ENCODE data around the gene SMIM32. TPM values are rescaled to one million over a fixed set of nuclear protein-coding genes. Genes with fewer than 3 reads are reported as not detected.

SMIM32 gene
- total RNA-seq, 1 donor from 2014 or later, result not detected

DNA sequence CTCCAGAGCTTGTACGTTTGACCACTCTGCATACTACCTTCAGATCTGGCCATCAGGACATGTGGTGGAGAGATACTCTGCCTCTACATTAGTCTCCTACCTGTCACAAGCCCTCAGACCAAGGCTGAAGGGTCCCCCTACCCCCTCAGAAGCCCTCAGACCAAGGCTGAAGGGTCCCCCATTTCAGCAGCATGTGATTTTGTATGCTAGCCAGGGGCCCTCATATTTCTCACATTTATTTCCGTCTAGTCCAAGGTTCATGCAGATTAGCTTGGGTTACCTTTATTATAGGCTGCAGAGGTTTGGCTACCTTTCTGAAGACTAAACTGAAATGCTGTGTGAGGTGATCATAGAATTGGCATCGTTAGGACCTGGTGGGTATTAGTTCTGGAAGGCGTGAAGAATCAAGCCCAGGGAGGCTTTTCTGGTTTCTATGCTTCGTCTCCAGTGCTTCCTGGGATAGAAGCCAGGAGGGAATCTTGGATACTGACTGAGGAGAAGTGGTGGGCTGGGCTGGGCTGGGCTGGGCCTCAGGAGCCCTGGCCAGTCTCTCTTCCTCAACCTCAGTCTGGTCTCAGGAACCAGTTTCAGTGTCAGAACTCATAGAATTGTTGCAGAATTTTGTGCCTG is 2.8 kb downstream of the SMIM32 start:
- intact Hi-C loops (cut with micrococcal nuclease), result no loop called here

DNA sequence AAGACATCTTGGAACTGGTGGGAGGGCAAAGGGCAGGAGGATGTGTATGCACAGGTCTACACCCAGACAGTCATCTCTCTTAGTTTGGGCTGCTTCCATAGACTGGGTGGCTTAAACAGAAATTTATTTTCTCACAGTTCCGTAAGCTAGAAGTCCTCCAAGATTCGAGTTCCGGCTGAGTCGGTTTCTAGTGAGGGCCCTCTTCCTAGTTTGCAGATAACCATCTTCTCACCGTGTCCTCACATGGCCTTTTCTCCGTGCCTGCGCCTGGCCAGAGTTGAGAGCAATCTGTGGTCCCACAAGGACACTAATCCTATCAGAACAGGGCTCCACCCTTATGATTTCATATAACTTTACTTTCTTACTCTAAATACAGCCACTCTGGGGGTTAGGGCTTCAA is 4.1 kb downstream of the SMIM32 start:
- intact Hi-C loops (cut with micrococcal nuclease), result no loop called here

DNA sequence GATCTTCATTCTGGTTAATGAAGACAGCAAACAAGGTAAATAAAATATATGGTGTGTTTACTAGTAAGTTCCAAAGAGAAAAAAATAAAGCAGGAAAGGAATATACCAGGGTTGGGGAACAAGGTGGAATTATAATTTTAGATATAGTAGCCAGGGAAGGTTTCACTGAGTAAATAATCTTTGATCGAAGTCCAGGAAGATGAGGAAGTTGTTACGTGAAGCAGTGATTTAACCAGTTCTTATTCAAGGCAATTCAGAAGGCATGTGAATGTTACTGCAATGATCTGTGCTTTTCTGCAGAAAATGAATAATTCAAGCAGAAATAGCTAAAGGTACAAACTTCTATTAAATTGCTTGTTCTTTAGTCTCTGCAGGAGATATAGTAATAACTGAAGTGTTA is 6.2 kb downstream of the SMIM32 start:
- intact Hi-C loops (cut with micrococcal nuclease), result no loop called here

DNA sequence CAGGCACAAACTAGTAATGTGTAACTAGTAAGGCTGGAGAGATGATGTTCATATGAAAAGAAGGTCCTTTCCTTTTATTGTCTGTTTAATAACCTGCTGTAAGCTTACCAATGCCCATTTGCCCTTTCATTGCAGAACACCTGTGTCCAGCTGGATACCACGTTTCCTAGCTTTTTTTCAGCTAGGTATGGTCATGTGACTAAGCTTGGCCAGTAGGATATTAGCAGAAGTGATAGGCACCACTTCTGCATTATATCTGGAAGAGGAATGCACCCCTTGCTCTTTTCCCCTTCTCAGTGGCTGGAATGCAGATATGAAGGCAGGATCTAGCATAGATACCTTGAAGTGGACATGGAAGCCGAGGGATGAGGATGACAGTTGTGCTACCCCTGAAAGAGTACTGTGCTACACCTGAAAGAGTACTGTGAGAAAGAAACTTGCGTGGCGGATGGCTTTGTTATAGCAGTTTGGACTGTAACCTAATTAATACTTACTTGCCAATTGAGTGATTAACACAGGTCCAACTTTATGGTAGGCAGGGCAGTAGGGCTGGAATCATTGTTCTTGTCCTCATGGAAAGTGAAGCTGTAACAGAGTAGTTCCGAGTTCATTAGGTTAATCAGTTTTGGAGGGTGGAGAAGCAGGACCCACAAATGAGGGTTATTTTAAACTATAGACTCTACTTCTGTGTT is 6.8 kb downstream of the SMIM32 start:
- intact Hi-C loops (cut with micrococcal nuclease), result no loop called here

DNA sequence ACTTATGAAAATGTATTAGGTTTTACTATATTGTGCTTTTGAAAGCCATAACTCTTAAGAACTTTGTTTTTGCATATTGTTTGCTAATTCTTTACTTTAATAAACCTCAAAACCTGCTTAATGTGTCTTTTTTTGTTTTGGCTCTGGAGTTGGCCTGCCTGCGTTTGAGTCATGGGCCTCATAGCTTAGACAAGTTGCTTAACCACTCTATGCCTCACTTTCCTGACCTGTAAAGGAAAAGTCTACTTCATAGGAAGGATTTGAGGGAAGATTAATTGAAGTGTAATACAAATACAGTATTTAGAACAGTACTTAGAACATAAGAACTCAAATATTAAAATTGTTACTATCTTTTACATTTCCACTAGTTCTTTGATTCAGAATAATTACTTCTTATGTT is 10.3 kb downstream of the SMIM32 start:
- intact Hi-C loops (cut with micrococcal nuclease), result no loop called here

DNA sequence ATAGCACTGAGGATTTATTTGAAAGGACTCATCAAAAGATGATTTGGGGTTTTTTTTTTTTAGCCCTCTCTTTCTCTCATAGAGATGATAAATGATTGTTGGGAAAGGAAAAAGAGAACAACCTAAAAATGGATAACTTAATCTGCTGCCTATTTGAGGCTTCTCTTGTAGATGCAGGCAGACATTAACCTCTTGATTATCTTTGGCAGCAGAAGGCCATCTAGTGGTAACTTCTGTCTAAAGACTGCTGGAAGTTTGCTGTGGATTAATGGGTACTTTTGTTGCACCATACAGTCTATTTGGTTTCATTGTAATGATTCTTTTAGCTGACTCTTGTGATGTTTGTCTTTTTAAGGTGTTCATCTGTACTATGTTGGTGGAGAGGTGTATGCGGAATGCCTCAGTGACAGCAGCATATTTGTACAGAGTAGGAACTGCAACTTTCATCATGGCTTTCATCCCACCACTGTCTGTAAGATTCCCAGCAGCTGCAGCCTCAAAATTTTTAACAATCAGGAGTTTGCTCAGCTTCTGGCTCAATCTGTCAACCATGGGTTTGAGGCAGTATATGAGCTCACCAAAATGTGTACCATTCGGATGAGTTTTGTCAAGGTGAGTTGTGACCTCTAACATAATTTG is 18.8 kb downstream of the SMIM32 start:
- intact Hi-C loops (cut with micrococcal nuclease), result loop anchor here (1.0 to 2.0 kb wide), 2 partner anchors 229 to 287 kb away; no protein-coding TSS in a partner anchor

DNA sequence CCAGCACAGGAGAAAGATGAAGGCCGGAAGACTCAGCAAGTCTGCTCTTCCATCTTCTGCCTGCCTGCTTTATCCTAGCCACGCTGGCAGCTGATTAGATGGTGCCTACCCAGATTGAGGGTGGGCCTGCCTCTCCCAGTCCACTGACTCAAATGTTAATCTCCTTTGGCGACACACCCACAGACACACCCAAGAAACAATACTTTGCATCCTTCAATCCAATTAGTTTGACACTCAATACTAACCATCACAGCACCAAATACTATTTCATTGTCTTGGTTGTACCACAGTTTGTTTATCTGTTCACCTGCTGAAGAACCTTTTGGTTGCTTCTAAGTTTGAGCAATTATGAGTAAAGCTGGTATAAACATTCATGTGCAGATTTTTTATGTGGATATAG is 23.7 kb downstream of the SMIM32 start:
- intact Hi-C loops (cut with micrococcal nuclease), result no loop called here

DNA sequence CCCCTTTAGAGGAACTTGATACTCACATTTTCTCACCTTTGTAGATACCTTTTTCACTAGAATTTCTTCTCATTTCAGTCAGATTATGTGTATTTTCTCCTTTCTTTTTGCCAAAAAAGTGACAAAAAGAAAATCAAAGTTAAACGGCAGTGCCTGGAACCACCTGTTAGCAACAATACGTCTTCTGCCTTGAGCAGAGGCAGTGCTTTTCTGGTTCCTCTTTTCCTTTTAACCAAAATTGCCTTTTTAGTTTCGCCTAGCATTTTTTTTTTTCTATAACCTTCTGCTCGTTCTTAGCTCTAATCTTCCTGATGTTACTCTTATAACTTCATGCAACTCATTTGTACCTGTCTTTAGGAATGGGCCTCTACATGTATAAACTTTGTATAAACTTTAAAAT is 26.1 kb downstream of the SMIM32 start:
- intact Hi-C loops (cut with micrococcal nuclease), result no loop called here

DNA sequence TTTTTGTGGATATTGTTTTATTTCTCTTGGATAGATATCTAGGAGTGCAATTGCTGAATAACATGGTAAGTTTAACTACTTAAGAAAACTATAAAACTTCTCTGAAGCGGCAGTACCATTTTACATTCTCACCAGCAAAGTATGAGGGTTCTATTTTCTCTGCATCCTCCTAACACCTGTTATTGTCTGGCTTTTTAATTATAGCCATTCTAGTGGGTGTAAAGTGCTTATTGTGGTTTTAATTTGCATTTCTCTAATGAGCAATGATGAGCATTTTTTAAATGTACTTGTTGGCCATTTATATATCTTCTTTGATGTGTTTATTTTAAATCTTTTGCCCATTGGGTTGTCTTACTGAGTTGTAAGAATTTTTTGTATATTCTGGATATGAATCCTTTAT is 28.7 kb downstream of the SMIM32 start:
- intact Hi-C loops (cut with micrococcal nuclease), result no loop called here

DNA sequence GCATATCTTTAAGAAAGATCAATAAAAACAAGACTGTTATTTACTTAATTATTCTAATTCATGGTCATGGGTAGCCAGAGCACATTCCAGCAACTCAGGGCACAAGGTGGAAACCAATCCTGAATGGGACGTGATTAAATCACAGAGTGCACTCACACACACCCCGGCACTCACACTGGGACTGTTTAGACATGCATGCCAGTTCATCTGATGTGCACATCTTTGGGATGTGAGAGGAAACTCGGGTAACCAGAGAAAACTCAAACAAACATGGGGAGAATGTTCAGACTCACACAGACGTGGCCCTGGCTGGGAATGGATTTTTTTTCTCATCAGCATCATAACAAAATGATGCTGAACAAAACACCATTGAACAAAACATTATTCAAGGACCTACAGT is 31.0 kb downstream of the SMIM32 start:
- intact Hi-C loops (cut with micrococcal nuclease), result no loop called here

DNA sequence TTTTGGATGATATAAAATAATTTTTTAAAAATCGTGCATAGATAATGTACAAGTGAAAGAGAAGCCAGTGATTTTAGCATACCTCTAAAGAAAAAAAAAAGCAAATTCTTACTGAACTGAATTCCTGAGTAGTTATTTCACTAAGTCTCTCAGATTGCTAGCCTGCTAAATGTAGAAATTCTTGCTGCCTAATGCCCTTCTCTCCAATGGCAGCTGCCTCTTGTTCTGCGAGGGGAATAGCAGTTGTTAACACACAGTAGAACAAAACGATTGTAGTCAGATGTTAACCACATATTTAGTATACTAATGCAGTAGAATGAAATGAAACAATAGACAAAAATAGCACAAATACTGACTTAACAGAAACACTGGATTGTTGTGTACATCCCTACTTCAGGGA is 33.5 kb downstream of the SMIM32 start:
- intact Hi-C loops (cut with micrococcal nuclease), result no loop called here

DNA sequence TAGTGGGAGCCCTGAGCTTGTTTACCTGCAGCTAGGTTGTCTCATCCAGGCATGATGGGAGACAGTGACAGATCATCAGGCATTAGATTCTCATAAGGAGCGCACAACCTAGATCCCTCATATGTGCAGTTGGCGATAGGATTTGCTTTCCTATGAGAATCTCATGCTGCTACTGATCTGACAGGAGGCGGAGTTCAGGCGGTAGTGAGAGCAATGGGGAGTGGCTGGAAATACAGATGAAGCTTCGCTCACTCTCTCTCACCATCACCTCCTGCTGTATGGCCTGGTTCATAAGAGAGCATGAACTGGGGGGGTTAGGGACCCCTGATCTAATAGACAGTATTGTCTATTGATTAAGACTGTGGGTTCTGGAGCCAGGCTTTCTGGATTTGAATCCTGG is 35.4 kb downstream of the SMIM32 start:
- intact Hi-C loops (cut with micrococcal nuclease), result no loop called here

DNA sequence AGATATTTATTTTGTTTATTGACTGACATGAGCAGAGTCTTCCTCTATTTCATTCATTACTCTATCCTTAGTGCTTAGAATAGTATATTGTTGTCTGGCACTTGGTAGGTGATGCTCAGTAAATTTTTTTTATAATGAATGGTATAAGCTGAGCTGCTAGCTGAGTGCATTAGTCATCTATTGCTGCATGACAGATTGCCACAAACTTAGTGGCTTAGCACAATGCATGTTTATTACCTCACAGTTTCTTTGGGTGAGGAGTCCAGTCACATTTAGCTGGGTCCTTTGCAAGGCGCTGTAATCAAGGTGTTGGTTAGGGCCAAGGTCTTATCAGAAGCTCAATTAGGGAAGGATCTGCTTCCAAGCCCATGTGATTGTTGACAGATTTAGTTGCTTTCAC is 37.2 kb downstream of the SMIM32 start:
- intact Hi-C loops (cut with micrococcal nuclease), result no loop called here

DNA sequence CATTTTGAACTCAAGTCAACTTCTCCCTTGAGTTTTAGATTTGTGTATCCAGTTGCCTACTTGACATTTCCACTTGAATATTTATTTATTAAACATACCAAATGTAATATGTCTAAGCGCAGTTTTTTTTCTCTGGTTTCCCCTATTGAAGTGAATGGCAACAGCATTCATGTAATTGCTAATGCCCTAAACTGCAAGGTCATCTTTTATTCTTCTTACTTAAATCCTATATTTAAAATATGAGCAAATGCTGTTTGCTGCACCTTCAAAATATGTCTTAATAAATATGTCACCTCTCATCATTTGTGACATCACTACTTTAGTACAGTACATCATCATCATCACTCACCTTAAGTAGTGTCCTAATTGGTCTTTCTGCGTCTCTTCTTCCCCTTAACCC is 37.9 kb downstream of the SMIM32 start:
- intact Hi-C loops (cut with micrococcal nuclease), result no loop called here

DNA sequence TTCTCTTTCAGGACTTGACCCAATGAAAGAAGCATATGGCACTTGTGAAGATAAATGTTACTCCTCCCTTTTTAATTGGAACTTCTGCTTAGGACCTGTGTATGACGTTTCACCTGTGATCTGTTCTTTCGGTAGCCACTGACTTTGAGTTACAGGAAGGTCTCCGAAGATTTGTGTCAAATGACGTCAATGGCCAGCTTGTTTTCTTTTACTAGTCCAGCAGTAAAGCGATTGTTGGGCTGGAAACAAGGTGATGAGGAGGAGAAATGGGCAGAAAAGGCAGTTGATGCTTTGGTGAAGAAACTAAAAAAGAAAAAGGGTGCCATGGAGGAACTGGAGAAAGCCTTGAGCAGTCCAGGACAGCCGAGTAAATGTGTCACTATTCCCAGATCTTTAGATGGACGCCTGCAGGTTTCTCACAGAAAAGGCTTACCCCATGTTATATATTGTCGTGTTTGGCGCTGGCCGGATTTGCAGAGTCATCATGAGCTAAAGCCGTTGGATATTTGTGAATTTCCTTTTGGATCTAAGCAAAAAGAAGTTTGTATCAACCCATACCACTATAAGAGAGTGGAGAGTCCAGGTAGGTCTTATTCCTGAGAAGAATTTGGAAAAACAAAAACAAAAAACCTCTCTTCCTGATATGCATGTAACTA is 39.3 kb downstream of the SMIM32 start:
- intact Hi-C loops (cut with micrococcal nuclease), result no loop called here

DNA sequence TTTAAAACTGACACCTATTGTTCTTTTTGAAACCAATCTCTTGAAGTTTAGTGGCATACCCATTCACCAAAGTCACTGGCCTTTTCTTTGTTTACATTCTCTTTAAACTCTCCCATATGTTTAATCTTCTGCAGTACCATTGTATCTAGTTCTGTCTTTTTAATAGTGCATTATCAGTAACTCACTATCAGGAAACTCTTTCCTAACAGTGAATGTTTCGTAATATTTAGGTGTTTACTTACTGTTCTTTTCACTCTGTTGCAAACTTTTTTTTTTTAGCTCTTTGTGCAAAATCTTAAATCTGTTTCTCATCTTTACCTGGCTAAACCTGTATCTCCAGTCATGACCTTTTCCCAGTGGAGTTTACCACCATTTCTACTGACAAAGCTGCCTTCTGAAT is 43.1 kb downstream of the SMIM32 start:
- intact Hi-C loops (cut with micrococcal nuclease), result no loop called here

DNA sequence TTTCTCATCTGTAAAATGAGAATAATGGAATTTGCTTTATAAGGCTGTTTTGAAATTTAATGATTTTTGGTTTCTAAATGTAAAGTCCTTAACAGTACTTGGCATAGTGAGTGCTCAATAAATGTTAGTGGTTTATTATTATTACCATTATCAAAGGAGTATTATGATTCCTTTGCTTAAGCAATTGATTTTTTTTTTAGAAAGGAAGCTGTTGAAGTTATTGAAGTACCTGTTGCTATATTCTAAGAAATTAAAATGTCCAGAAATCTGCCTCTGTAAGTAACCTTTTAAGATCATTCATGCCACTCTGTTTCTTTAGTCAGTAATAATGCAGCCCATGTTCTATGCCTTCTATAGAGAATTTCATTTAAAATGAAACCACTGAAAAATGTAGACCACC is 45.3 kb downstream of the SMIM32 start:
- intact Hi-C loops (cut with micrococcal nuclease), result no loop called here

DNA sequence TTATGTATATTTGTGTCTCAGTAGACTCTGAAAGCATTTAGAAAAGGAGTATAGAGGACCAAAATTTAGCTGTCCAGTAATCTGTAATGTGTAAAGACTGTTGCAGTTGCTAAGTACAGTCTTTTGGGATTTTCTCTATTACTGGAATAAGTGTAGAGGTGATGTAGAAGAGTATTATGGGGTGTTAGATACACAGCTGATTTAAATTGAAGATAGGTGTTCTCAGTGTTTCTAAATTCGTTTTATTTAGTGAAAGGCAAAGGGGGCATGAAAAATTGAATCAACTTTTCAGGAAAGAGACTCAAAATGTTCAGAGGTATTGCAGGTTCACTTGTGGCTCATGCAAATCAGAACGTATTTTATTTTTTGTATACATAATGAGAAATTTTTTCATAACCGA is 46.8 kb downstream of the SMIM32 start:
- intact Hi-C loops (cut with micrococcal nuclease), result no loop called here

DNA sequence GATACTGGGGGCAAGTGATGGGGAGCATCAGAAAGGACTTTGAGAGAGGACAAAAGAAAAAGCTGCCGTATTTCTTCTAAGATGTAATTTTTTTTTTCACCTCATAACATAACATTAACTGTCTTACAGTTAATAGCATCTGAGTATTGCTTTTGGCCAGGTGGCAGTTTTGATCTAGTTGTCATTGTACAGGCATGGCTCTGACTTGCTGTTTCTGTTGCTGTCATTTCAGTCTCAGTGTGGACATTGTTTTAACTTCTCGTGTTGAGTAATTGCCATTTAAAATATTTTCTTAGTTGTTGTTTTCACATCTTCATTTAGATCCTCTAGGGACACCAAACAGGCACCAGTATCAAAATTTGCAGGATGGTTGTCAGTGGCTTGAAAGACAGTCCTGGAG is 47.9 kb downstream of the SMIM32 start:
- intact Hi-C loops (cut with micrococcal nuclease), result no loop called here

DNA sequence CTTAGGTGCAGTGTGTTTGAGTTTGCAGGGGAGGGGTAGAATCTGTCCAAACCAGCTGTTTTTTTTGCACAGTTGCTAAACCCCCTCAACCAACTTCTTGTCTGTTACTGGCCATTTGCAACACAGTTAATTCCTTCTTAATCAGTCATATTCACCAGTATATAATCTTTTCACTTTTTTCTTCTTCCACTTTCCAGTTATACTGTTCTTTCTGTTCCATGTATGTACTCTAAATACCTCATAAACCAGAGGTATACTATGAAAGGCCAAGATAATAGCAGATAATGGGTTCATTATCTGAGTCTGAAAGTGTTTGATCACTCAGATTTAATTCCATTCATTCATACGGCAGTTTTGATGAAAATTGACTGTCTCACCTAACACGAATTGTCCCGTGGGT is 49.2 kb downstream of the SMIM32 start:
- intact Hi-C loops (cut with micrococcal nuclease), result no loop called here

DNA sequence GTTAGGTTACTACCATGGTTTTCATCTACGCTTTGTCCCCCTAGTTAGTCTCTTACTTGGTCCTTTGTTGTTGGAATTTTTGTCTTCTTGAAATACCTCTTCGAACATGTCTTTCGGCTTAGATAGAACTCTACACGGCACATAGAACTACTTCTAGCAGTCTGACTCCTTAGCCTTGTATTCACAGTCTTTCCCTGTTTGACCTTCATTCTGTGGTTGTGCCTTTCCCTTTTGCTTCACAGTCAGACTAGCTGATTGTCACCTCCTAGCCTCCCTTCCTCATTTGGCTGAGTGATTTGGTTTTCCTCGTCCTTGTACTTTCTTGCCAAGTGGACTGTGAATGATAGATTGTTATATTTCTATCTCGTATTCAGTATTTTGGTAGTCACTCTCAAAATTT is 49.6 kb downstream of the SMIM32 start:
- intact Hi-C loops (cut with micrococcal nuclease), result no loop called here

DNA sequence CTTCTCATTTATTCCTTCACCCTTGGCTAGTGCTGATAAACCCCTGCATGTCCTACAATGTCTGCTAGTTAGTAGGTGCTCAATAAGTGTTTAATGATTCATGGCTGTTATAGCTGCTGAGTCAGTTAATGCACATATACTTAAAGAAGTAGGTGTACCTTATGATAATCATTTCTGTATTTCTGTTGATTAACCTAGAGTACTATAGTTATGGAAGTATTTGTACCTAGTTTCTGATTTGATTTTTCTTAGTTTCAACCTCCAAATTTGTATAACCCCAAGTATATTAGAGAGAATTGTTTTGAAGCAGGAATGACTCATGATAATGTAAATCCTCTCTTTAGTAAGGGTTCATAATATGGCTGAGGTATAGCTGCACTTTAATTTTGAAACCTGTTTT is 51.4 kb downstream of the SMIM32 start:
- intact Hi-C loops (cut with micrococcal nuclease), result no loop called here

Measured in T-helper 2 cell treated with Interferon-gamma antibody and Interleukin-4, amounts not matched to agents 100 ng/mL and 5 ng/mL, for 36 hours (primary cell).